ENCODE data around the gene IGHMBP2.
"Not testable (repeated sequence)": the region's sequence is repeated elsewhere in the genome, so short reads cannot be mapped to it uniquely, and the experiment has no call there.

The IGHMBP2 gene

GRCh38 chr11:68973219-68973618 is 69.5 kb downstream of the IGHMBP2 start:
- H3K9ac ChIP-seq = no peak overlapping the region
- H3K4me3 ChIP-seq (ENCODE audit: low read depth, low read length) = no peak overlapping the region
- H2AFZ ChIP-seq = no peak overlapping the region
- H3K9me3 ChIP-seq (ENCODE audit: control insufficient read depth, low read length) = no peaks in the 10 kb centered on the region
- no peaks in the 10 kb centered on the region for H3K36me3 ChIP-seq (ENCODE audit: control insufficient read depth, insufficient read depth, low read length)
- TF ChIP-seq CTCF (IDR thresholded peaks at IDR 0.05) = no peak
- no peaks in the 10 kb centered on the region for H3K27me3 ChIP-seq (ENCODE audit: control insufficient read depth, insufficient read depth, low read length)
- H3K4me1 ChIP-seq = no peaks in the 10 kb centered on the region
- H3K27ac ChIP-seq = no peak overlapping the region
- H3K4me2 ChIP-seq (ENCODE audit: low read length) = no peak overlapping the region
- no peaks in the 10 kb centered on the region for H3K79me2 ChIP-seq

GRCh38 chr11:68973706-68974105 is 70.0 kb downstream of the IGHMBP2 start:
- not testable (repeated sequence) for H3K4me1 ChIP-seq; H3K9ac ChIP-seq; H3K4me3 ChIP-seq (ENCODE audit: low read depth, low read length); H3K79me2 ChIP-seq; H3K9me3 ChIP-seq (ENCODE audit: control insufficient read depth, low read length); H3K27me3 ChIP-seq (ENCODE audit: control insufficient read depth, insufficient read depth, low read length); H3K27ac ChIP-seq; H3K36me3 ChIP-seq (ENCODE audit: control insufficient read depth, insufficient read depth, low read length); H3K4me2 ChIP-seq (ENCODE audit: low read length); H2AFZ ChIP-seq

- H3K4me1 ChIP-seq = no peaks in the 10 kb centered on the region
- no peak for TF ChIP-seq CTCF (IDR thresholded peaks at IDR 0.05)
Measured at GRCh38 chr11:68974421-68975194, 70.9 kb downstream of the IGHMBP2 start.

GRCh38 chr11:68976095-68976494 is 72.4 kb downstream of the IGHMBP2 start:
- no peaks in the 10 kb centered on the region for H3K9me3 ChIP-seq (ENCODE audit: control insufficient read depth, low read length)
- no peak overlapping the region for H3K27ac ChIP-seq
- TF ChIP-seq CTCF (IDR thresholded peaks at IDR 0.05) = no peak

More at GRCh38 chr11:68974421-68975194, 70.9 kb downstream of the IGHMBP2 start:
- Histone ChIP-seq H3K4me3 (ENCODE audit: low read depth, low read length) (no peak overlapping the region), H3K27me3 (ENCODE audit: control insufficient read depth, insufficient read depth, low read length) (no peaks in the 10 kb centered on the region), H3K27ac (no peak overlapping the region), H3K36me3 (ENCODE audit: control insufficient read depth, insufficient read depth, low read length) (no peaks in the 10 kb centered on the region), H3K9me3 (ENCODE audit: control insufficient read depth, low read length) (no peaks in the 10 kb centered on the region), H3K4me2 (ENCODE audit: low read length) (no peak overlapping the region), H3K9ac (no peak overlapping the region), H2AFZ (no peak overlapping the region), H3K79me2 (no peaks in the 10 kb centered on the region)

GRCh38 chr11:68976563-68976962 is 72.9 kb downstream of the IGHMBP2 start:
- H3K4me1 ChIP-seq = no peaks in the 10 kb centered on the region
- H3K27ac ChIP-seq = no peak overlapping the region
- H3K4me3 ChIP-seq (ENCODE audit: low read depth, low read length) = no peak overlapping the region

More at GRCh38 chr11:68976095-68976494, 72.4 kb downstream of the IGHMBP2 start:
- Histone ChIP-seq H3K36me3 (ENCODE audit: control insufficient read depth, insufficient read depth, low read length) (no peaks in the 10 kb centered on the region), H3K27me3 (ENCODE audit: control insufficient read depth, insufficient read depth, low read length) (no peaks in the 10 kb centered on the region), H3K4me2 (ENCODE audit: low read length) (no peak overlapping the region), H3K4me3 (ENCODE audit: low read depth, low read length) (no peak overlapping the region), H2AFZ (no peak overlapping the region), H3K79me2 (no peaks in the 10 kb centered on the region), H3K4me1 (no peaks in the 10 kb centered on the region), H3K9ac (no peak overlapping the region)

More at GRCh38 chr11:68976563-68976962, 72.9 kb downstream of the IGHMBP2 start:
- no peak overlapping the region for H2AFZ ChIP-seq
- no peak overlapping the region for H3K4me2 ChIP-seq (ENCODE audit: low read length)
- no peaks in the 10 kb centered on the region for H3K79me2 ChIP-seq
- H3K9me3 ChIP-seq (ENCODE audit: control insufficient read depth, low read length) = no peaks in the 10 kb centered on the region
- no peak overlapping the region for H3K9ac ChIP-seq
- no peaks in the 10 kb centered on the region for H3K27me3 ChIP-seq (ENCODE audit: control insufficient read depth, insufficient read depth, low read length)
- TF ChIP-seq CTCF (IDR thresholded peaks at IDR 0.05) = no peak
- H3K36me3 ChIP-seq (ENCODE audit: control insufficient read depth, insufficient read depth, low read length) = no peaks in the 10 kb centered on the region

All from parathyroid adenoma (tissue), 2 donors.